Endodermal cell (in vitro differentiated cells): ENCODE data around the gene AMDHD2. TPM values are rescaled to one million over a fixed set of nuclear protein-coding genes. Genes with fewer than 3 reads are reported as not detected.

ENCODE experiments used
- DNase-seq: peaks from one replicate; pipeline ENCODE4 v3.0.0-alpha.2; 2017
- H3K27ac ChIP-seq: 2 replicates; pipeline ENCODE4 v1.5.1; 2013; ENCODE audit warnings: mild to moderate bottlenecking, low read depth, low read length, moderate library complexity
- H3K27me3 ChIP-seq: 2 replicates; pipeline ENCODE4 v1.6.1; 2013; ENCODE audit warnings: mild to moderate bottlenecking, low read length, moderate library complexity; ENCODE audit not compliant: insufficient read depth, control insufficient read depth, poor library complexity, severe bottlenecking
- H3K36me3 ChIP-seq: 2 replicates; pipeline ENCODE4 v1.7.0; 2013; ENCODE audit warnings: mild to moderate bottlenecking, low read length, moderate library complexity; ENCODE audit not compliant: control insufficient read depth, insufficient read depth
- H3K4me1 ChIP-seq: one replicate; pipeline ENCODE4 v1.7.0; 2013; ENCODE audit warnings: low read length; ENCODE audit not compliant: control insufficient read depth, insufficient read depth
- H3K4me3 ChIP-seq: 2 replicates; pipeline ENCODE4 v1.5.1; 2013; ENCODE audit warnings: mild to moderate bottlenecking, low read length, moderate library complexity
- H3K9ac ChIP-seq: 2 replicates; pipeline ENCODE4 v1.6.1; 2013; ENCODE audit warnings: mild to moderate bottlenecking, low read length, moderate library complexity; ENCODE audit not compliant: poor library complexity, severe bottlenecking; ENCODE audit errors: extremely low read depth
- H3K9me3 ChIP-seq: 2 replicates; pipeline ENCODE4 v1.6.1; 2013; ENCODE audit warnings: mild to moderate bottlenecking, low read length, moderate library complexity; ENCODE audit not compliant: control insufficient read depth
- H3K27ac Mint-ChIP-seq: 2 replicates; pipeline ENCODE4 v1.8.0; 2020; ENCODE audit warnings: mixed read lengths
- H3K27me3 Mint-ChIP-seq: 2 replicates; pipeline ENCODE4 v1.8.0; 2021; ENCODE audit warnings: mild to moderate bottlenecking, mixed read lengths; ENCODE audit not compliant: insufficient read depth
- H3K36me3 Mint-ChIP-seq: 2 replicates; pipeline ENCODE4 v1.8.0; 2020; ENCODE audit warnings: low read depth, mixed read lengths
- H3K4me1 Mint-ChIP-seq: 2 replicates; pipeline ENCODE4 v1.8.0; 2020; ENCODE audit warnings: mixed read lengths
- H3K4me3 Mint-ChIP-seq: 2 replicates; pipeline ENCODE4 v1.8.0; 2020; ENCODE audit warnings: mild to moderate bottlenecking, moderate library complexity, mixed read lengths
- H3K9me3 Mint-ChIP-seq: 2 replicates; pipeline ENCODE4 v1.8.0; 2020; ENCODE audit warnings: mild to moderate bottlenecking, mixed read lengths
- CTCF ChIP-seq: fragments of 200-600 bp; sonication (generic); conservative IDR thresholded peaks from 2 replicates; pipeline ENCODE4 v1.5.0; 2021; ENCODE audit warnings: antibody characterized with exemption, mild to moderate bottlenecking
- WGBS, 2 experiments: methylation state at CpG; one replicate each; pipeline versions ENCODE4 v1.1.5 to v1.1.7; 2013; ENCODE audit warnings: missing lambda C conversion rate in 2 of 2, mixed read lengths in 1 of 2; ENCODE audit not compliant: insufficient coverage in 1 of 2, insufficient read length in 1 of 2; 5-methylcytosine and 5-hydroxymethylcytosine counted together
- total RNA-seq, 2 donors: library from RNA; stranded (reverse); fragmentation: NEBNext Ultra II Directional in 1 of 2; extraction: Animal tissue kit (Norgen Biotek cat#: 25700) in 1 of 2; gene quantifications; 2 replicates in 1 of 2; 3 replicates in 1 of 2; pipeline ENCODE4 v1.2.1, GENCODE V29; 2021

The AMDHD2 gene
- total RNA-seq, 2 donors from 2014 or later, result 74.6 to 82.2 TPM

- H3K4me3 Mint-ChIP-seq, result peak within 1 kb of the TSS; percentile 63
Observed at GRCh38 chr16:2474877-2475412, 45.2 kb upstream of the AMDHD2 start, which contains the start of gene TBC1D24. TSS of gene TBC1D24 (plus strand) at chr16:2475127. CDS start at chr16:2496149, 21,022 bp downstream.

GRCh38 chr16:2475413-2476344, 44.5 kb upstream of the AMDHD2 start:
- peak; percentile 76 for DNase-seq
- WGBS, 2 experiments, result 15 to 26% methylated on average over 28 to 55 of the region's 55 CpGs

More at GRCh38 chr16:2474877-2475412, 45.2 kb upstream of the AMDHD2 start, which contains the start of gene TBC1D24:
- H3K27ac Mint-ChIP-seq, result no peak within 1 kb of the TSS
- Histone ChIP-seq H3K9ac (peak within 1 kb of the TSS; percentile 69), H3K4me3 (peak within 1 kb of the TSS; percentile 86), H3K27me3 (peaks cover 38% of the 10 kb centered on the region), H3K9me3 (no peaks in the 10 kb centered on the region), H3K27ac (no peak within 1 kb of the TSS), H3K4me1 (peaks cover 3% of the 10 kb centered on the region), H3K36me3 (no peaks in the 10 kb centered on the region)
- peak; percentile 94 for DNase-seq
- H3K4me1 Mint-ChIP-seq, result peaks cover 2% of the 10 kb centered on the region
- H3K9me3 Mint-ChIP-seq, result no peaks in the 10 kb centered on the region
- peaks cover 38% of the 10 kb centered on the region for H3K27me3 Mint-ChIP-seq
- 0% methylated on average over 10 to 77 of the region's 77 CpGs for WGBS, 2 experiments
- no peak for TF ChIP-seq CTCF
- no peaks in the 10 kb centered on the region for H3K36me3 Mint-ChIP-seq

GRCh38 chr16:2476345-2476720, 43.8 kb upstream of the AMDHD2 start:
- H3K9me3 ChIP-seq, result no peaks in the 10 kb centered on the region
- WGBS, 2 experiments, result 93 to 98% methylated on average over 7 to 9 of the region's 9 CpGs
- Mint-ChIP-seq H3K4me3 (peak overlapping the region; percentile 63), H3K4me1 (peaks cover 2% of the 10 kb centered on the region), H3K36me3 (no peaks in the 10 kb centered on the region), H3K27ac (no peak overlapping the region), H3K27me3 (peaks cover 30% of the 10 kb centered on the region), H3K9me3 (no peaks in the 10 kb centered on the region)
- no peak overlapping the region for H3K27ac ChIP-seq
- no peaks in the 10 kb centered on the region for H3K36me3 ChIP-seq
- DNase-seq, result no peak
- H3K27me3 ChIP-seq, result peaks cover 30% of the 10 kb centered on the region
- H3K9ac ChIP-seq, result no peak overlapping the region
- H3K4me1 ChIP-seq, result peaks cover 3% of the 10 kb centered on the region
- H3K4me3 ChIP-seq, result peak overlapping the region; percentile 77
- no peak for TF ChIP-seq CTCF

More at GRCh38 chr16:2475413-2476344, 44.5 kb upstream of the AMDHD2 start:
- H3K27ac Mint-ChIP-seq, result no peak overlapping the region
- Histone ChIP-seq H3K36me3 (no peaks in the 10 kb centered on the region), H3K27me3 (peaks cover 31% of the 10 kb centered on the region), H3K9ac (no peak overlapping the region), H3K4me1 (peaks cover 3% of the 10 kb centered on the region), H3K4me3 (peak overlapping the region; percentile 77), H3K27ac (no peak overlapping the region), H3K9me3 (no peaks in the 10 kb centered on the region)
- H3K36me3 Mint-ChIP-seq, result no peaks in the 10 kb centered on the region
- peaks cover 2% of the 10 kb centered on the region for H3K4me1 Mint-ChIP-seq
- peak overlapping the region; percentile 63 for H3K4me3 Mint-ChIP-seq
- H3K9me3 Mint-ChIP-seq, result no peaks in the 10 kb centered on the region
- TF ChIP-seq CTCF, result no peak
- H3K27me3 Mint-ChIP-seq, result peaks cover 31% of the 10 kb centered on the region
